A673 (cell line): ENCODE measurements around the gene ZBTB20. TPM values are rescaled to one million over a fixed set of nuclear protein-coding genes. Genes with fewer than 3 reads are reported as not detected.

Experiments
- BruUV-seq: library from RNA; stranded (reverse); fragments of 400-500 nt; replicated peaks from 2 replicates; lab custom pipeline; 2021; lab: Mats Ljungman, UMichigan
- CTCF ChIA-PET: fragments of 300-600 bp; sonication (Branson Sonifier 250); formaldehyde crosslinking; loops from one replicate; lab custom pipeline; 2022; ENCODE audit warnings: antibody characterized with exemption; lab: Charles Lee
- POLR2A ChIA-PET: fragments of 300-600 bp; sonication (Branson Sonifier 250); formaldehyde crosslinking; loops from one replicate; lab custom pipeline; 2022; ENCODE audit warnings: antibody characterized with exemption; ENCODE audit not compliant: low non-redundant PET; lab: Charles Lee
- DNase-seq: peaks from one replicate; pipeline ENCODE4 v3.0.0-alpha.2; 2015; ENCODE audit warnings: low spot score
- H3K27ac ChIP-seq: fragments of 200-600 bp; sonication (generic); 2 replicates; pipeline ENCODE4 v1.5.1; 2016; ENCODE audit warnings: mixed run types, low read depth, mild to moderate bottlenecking, mixed read lengths, antibody characterized with exemption, low read length; ENCODE audit not compliant: poor library complexity, severe bottlenecking
- H3K27me3 ChIP-seq: fragments of 200-600 bp; sonication (generic); replicated peaks from 2 replicates; pipeline ENCODE4 v1.6.1; 2017; ENCODE audit warnings: mixed run types, low read depth, mild to moderate bottlenecking, mixed read lengths, antibody characterized with exemption, low read length; ENCODE audit not compliant: insufficient read depth, poor library complexity
- H3K36me3 ChIP-seq: fragments of 200-600 bp; sonication (generic); 2 replicates; pipeline ENCODE4 v1.6.1; 2016; ENCODE audit warnings: mixed run types, mild to moderate bottlenecking, mixed read lengths, antibody characterized with exemption, low read length; ENCODE audit not compliant: insufficient read depth, poor library complexity, severe bottlenecking
- H3K4me1 ChIP-seq: fragments of 200-600 bp; sonication (generic); 2 replicates; pipeline ENCODE4 v1.6.1; 2017; ENCODE audit warnings: mixed run types, mild to moderate bottlenecking, mixed read lengths, antibody characterized with exemption, low read length; ENCODE audit not compliant: insufficient read depth, poor library complexity, severe bottlenecking
- H3K4me3 ChIP-seq: fragments of 200-600 bp; sonication (generic); 2 replicates; pipeline ENCODE4 v1.5.1; 2016; ENCODE audit warnings: low read depth, mixed run types, mild to moderate bottlenecking, mixed read lengths, low read length; ENCODE audit not compliant: poor library complexity, severe bottlenecking
- H3K9me3 ChIP-seq: fragments of 200-600 bp; sonication (generic); 2 replicates; pipeline ENCODE4 v1.6.1; 2016; ENCODE audit warnings: mixed run types, low read depth, mild to moderate bottlenecking, mixed read lengths, antibody characterized with exemption, low read length; ENCODE audit not compliant: poor library complexity, severe bottlenecking
- EZH2 ChIP-seq: fragments of 200-600 bp; sonication (generic); IDR thresholded peaks from 2 replicates; pipeline ENCODE4 v1.6.1; 2017; ENCODE audit warnings: borderline replicate concordance, low read depth, mild to moderate bottlenecking, mixed read lengths, antibody characterized with exemption, low read length; ENCODE audit not compliant: poor library complexity, severe bottlenecking
- intact Hi-C: fragments of 100-400 bp; cut with micrococcal nuclease; formaldehyde crosslinking; loops from one replicate; pipeline ENCODE4 v1.10.0; 2022; ENCODE audit not compliant: unreplicated experiment
- total RNA-seq: library from RNA; stranded (reverse); gene quantifications from 2 replicates; pipeline ENCODE4 v1.2.3, GENCODE V29; 2021
- TF ChIP-seq, protein P1 (sequence below): fragments of 300-800, 200-600 bp; sonication (generic); conservative IDR thresholded peaks from 2 replicates; pipeline ENCODE4 v1.5.1; 2017; ENCODE audit warnings: low read depth, mild to moderate bottlenecking, antibody characterized with exemption, low read length, moderate library complexity, mixed read lengths

Gene ZBTB20
- total RNA-seq, 1 experiment from 2014 or later = 13.5 TPM

DNA sequence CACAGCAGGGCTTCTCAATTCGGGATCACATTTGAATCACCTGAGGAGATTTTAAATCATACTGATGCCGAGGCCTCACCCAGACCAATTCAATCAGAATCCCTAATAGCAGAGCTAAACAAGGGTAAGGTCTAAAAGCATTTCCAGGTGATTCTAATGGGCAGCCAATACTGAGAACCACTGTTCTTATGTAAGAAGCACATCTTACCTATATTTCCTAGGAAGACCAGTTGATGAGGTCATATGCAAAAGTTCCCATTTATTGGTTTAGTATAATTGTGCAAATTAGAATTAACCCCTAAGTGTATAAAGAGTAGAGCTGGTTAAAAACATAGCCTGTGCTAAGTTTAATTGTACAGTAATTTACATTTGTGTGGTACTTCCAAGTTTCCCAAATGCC is 851.1 kb downstream of the ZBTB20 start:
- H3K27me3 ChIP-seq = no peaks in the 10 kb centered on the region
- no peak overlapping the region for H3K4me3 ChIP-seq
- POLR2A ChIA-PET = no interaction called here
- DNase-seq = no peak
- no peaks in the 10 kb centered on the region for H3K4me1 ChIP-seq
- no peaks in the 10 kb centered on the region for H3K36me3 ChIP-seq
- no TSS peak for BruUV-seq
- H3K27ac ChIP-seq = no peak overlapping the region
- TF ChIP-seq EZH2 = no peak
- TF ChIP-seq, protein P1, sequence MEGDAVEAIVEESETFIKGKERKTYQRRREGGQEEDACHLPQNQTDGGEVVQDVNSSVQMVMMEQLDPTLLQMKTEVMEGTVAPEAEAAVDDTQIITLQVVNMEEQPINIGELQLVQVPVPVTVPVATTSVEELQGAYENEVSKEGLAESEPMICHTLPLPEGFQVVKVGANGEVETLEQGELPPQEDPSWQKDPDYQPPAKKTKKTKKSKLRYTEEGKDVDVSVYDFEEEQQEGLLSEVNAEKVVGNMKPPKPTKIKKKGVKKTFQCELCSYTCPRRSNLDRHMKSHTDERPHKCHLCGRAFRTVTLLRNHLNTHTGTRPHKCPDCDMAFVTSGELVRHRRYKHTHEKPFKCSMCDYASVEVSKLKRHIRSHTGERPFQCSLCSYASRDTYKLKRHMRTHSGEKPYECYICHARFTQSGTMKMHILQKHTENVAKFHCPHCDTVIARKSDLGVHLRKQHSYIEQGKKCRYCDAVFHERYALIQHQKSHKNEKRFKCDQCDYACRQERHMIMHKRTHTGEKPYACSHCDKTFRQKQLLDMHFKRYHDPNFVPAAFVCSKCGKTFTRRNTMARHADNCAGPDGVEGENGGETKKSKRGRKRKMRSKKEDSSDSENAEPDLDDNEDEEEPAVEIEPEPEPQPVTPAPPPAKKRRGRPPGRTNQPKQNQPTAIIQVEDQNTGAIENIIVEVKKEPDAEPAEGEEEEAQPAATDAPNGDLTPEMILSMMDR = no peak
- H3K9me3 ChIP-seq = no peaks in the 10 kb centered on the region
- CTCF ChIA-PET = no interaction called here
- intact Hi-C loops = no loop called here

DNA sequence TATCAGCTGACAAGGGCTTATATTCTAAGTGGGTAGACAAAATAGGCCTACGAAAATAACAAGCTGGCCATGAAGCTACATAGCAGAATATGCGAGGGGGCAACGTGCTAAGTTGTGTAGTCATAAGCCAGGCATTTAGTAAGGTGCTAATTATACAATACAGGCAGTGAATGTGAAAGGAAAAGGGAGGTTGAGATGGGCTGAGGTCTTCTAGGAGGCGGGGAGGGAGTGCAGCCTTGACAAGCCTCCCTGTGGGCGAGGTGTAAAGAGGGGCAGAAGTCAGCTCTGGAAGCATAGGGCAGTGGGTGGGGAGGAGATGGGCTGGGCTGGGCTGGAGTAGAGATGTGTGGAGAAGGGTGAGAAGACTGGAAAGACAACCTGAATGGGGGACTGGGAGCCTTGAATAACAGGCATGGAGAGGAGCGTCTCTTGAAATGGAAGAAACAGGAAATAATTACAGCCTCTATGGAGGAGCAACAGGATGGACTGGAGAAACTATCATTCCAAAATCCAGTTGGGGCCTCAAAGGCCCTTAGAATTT is 852.1 kb downstream of the ZBTB20 start:
- POLR2A ChIA-PET = no interaction called here
- no TSS peak for BruUV-seq

DNA sequence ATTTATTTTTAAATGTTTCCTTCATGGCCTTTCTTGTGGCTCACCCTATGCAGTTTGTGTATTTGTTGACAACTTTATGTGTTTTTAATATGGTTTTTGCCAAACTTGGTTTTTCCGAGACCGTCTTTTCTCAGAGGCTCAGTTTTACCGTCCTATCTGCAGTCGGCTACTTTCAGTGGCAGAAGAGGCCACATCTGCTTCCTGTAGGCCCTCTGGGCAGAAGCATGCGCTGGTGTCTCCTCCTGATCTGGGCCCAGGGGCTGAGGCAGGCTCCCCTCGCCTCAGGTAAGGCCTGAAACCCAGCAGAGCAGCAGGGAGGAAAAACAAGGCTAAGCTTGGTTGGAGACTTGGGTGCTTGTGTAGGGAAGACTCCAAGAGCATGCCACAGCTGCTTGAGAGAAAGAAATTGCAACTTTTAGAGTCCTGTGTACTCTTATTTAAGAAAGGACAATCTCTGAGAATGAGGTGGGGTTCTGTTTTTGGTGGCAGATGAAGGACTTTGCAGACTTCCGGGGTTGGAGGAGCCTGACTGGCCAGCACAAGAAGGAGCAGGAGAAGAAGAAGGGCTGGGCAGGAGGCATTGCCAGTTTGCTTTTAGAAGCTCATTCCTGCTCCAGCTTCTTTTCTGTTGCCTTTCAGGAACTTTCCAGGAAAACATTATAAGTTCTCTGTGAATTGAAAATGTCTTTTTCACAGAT is 853.1 kb downstream of the ZBTB20 start, which contains the start of gene TIGIT:
Gene TIGIT (plus strand): TSS at position 191 of the 698 bp plus-strand sequence. CDS start 34 bp downstream, at position 225.
- no peaks in the 10 kb centered on the region for H3K27me3 ChIP-seq
- DNase-seq = no peak
- ChIA-PET POLR2A (no interaction called here), CTCF (no interaction called here)
- H3K27ac ChIP-seq = no peak within 1 kb of the TSS
- no peaks in the 10 kb centered on the region for H3K36me3 ChIP-seq
- TF ChIP-seq, protein P1 = no peak
- no peak for TF ChIP-seq EZH2
- intact Hi-C loops = loop anchor here (5.0 kb wide), 2 partner anchors 142 to 1523 kb away; no protein-coding TSS in a partner anchor
- no TSS peak for BruUV-seq
- H3K4me1 ChIP-seq = no peaks in the 10 kb centered on the region
- no peaks in the 10 kb centered on the region for H3K9me3 ChIP-seq
- no peak within 1 kb of the TSS for H3K4me3 ChIP-seq

More for the DNA sequence above, 852.1 kb downstream of the ZBTB20 start:
- CTCF ChIA-PET = no interaction called here
- intact Hi-C loops = loop anchor here (5.0 kb wide), 2 partner anchors 143 to 1522 kb away; no protein-coding TSS in a partner anchor
- Histone ChIP-seq H3K4me1 (no peaks in the 10 kb centered on the region), H3K27me3 (no peaks in the 10 kb centered on the region), H3K9me3 (no peaks in the 10 kb centered on the region), H3K27ac (no peak overlapping the region), H3K36me3 (no peaks in the 10 kb centered on the region), H3K4me3 (no peak overlapping the region)
- DNase-seq = no peak
- TF ChIP-seq, protein P1 = no peak
- no peak for TF ChIP-seq EZH2
